GM21381 (cell line): ENCODE data around the gene RIN3.
"Not testable (repeated sequence)": the region's sequence is repeated elsewhere in the genome, so short reads cannot be mapped to it uniquely, and the experiment has no call there.

Experiments used
- ATAC-seq: cut with Tn5 transposase; IDR thresholded peaks from one replicate; pipeline ENCODE4 v1.9.1; 2021; ENCODE audit warnings: mild to moderate bottlenecking, moderate library complexity; ENCODE audit not compliant: unreplicated experiment

RIN3 gene

GRCh38 chr14:92617581-92617980, 104.0 kb downstream of the RIN3 start:
- no peak for ATAC-seq

- ATAC-seq, result no peak
Observed at GRCh38 chr14:92619671-92620456, 106.3 kb downstream of the RIN3 start.

GRCh38 chr14:92622311-92622710, 108.7 kb downstream of the RIN3 start:
- ATAC-seq, result no peak

GRCh38 chr14:92624764-92625163, 111.2 kb downstream of the RIN3 start:
- no peak for ATAC-seq

GRCh38 chr14:92625213-92625612, 111.6 kb downstream of the RIN3 start:
- ATAC-seq, result no peak

GRCh38 chr14:92626041-92626440, 112.5 kb downstream of the RIN3 start:
- no peak for ATAC-seq

GRCh38 chr14:92627707-92628215, 114.2 kb downstream of the RIN3 start:
- ATAC-seq, result no peak

GRCh38 chr14:92628636-92629035, 115.1 kb downstream of the RIN3 start:
- no peak for ATAC-seq

- no peak for ATAC-seq
Observed at GRCh38 chr14:92630367-92630766, 116.8 kb downstream of the RIN3 start.

- ATAC-seq, result no peak
Observed at GRCh38 chr14:92631098-92631497, 117.5 kb downstream of the RIN3 start.

GRCh38 chr14:92632546-92633273, 119.1 kb downstream of the RIN3 start:
- no peak for ATAC-seq

GRCh38 chr14:92633274-92633616, 119.7 kb downstream of the RIN3 start:
- ATAC-seq, result no peak

GRCh38 chr14:92633724-92634123, 120.1 kb downstream of the RIN3 start:
- ATAC-seq, result no peak

GRCh38 chr14:92635031-92635430, 121.5 kb downstream of the RIN3 start:
- ATAC-seq, result no peak

- ATAC-seq, result no peak
Observed at GRCh38 chr14:92635896-92636295, 122.3 kb downstream of the RIN3 start.

GRCh38 chr14:92637228-92637627, 123.6 kb downstream of the RIN3 start:
- no peak for ATAC-seq

GRCh38 chr14:92637864-92638263, 124.3 kb downstream of the RIN3 start:
- ATAC-seq, result no peak

GRCh38 chr14:92638266-92638665, 124.7 kb downstream of the RIN3 start:
- ATAC-seq, result no peak

GRCh38 chr14:92638904-92639303, 125.3 kb downstream of the RIN3 start:
- no peak for ATAC-seq

- not testable (repeated sequence) for ATAC-seq
Observed at GRCh38 chr14:92639472-92640117, 126.0 kb downstream of the RIN3 start.

- no peak for ATAC-seq
Observed at GRCh38 chr14:92641306-92641705, 127.7 kb downstream of the RIN3 start.
